HG03280 (cell line): Measurements from ENCODE around the gene TRANK1.

Experiments
- ATAC-seq: cut with Tn5 transposase; IDR thresholded peaks from one replicate; pipeline ENCODE4 v1.9.1; 2021; ENCODE audit warnings: mild to moderate bottlenecking, moderate library complexity; ENCODE audit not compliant: unreplicated experiment

Gene TRANK1

GRCh38 chr3:36813305-36813704, 131.5 kb downstream of the TRANK1 start:
- no peak for ATAC-seq

DNA sequence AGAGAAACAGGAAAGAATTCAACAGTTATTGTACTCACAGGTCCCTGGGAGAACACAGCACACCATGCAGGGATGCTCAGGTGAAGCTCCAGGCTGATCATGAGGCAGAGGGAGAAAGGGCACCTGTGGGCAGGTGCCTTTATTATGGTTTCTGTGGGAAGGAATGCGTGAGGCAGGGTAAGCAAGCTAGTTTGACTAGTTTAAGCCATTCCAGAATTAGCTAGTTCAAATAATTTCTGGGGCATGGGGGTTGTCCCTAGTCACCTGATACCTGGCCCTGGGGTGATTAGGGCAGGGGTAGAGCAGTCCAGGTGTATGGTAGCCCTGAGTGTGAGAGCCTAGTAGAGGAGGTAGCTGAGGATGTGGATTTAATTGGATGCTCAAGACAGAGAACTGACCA, 132.6 kb downstream of the TRANK1 start:
- no peak for ATAC-seq

DNA sequence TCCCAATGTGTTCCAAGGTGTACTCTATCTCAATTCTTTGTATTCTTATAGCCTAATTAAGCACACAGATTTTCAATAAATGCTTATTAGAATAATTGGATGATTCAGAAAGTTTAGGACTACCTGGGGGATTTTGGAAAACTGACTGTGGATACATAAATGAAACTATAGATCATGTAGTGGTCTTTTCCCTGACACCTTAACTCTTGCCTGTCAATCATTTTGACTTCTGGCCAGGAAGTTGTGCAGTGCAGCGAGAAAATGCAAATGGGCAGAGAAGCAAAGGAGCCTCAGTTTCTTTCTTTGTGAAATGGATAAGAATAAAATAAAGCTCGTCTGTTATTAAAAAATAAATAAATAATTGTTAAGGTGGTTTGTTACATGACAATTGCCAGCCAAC, 133.1 kb downstream of the TRANK1 start:
- no peak for ATAC-seq

GRCh38 chr3:36804295-36805055, 140.4 kb downstream of the TRANK1 start:
- ATAC-seq, result no peak

- no peak for ATAC-seq
Measured at GRCh38 chr3:36803091-36803791, 141.6 kb downstream of the TRANK1 start.

GRCh38 chr3:36800533-36801116, 144.2 kb downstream of the TRANK1 start:
- ATAC-seq, result no peak

DNA sequence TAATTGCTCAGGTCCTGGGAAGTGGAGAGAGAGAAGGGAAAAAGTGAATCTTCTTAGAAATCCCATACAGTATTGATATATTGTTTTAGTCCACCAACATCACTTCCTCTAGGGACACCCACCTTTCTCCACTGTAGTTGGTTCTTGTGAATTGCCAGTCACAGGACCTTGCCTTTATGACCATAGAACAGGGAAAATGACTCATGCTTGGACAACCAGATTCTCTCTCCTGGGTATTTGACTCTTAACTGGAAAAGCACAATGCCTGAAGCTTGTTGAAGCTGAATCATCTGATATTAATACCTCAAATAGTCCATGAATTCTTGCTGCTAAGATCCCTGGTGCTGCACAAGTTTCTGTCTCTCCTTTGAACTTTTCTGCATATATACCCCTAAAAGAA, 148.0 kb downstream of the TRANK1 start:
- no peak for ATAC-seq

- ATAC-seq, result no peak
Measured at GRCh38 chr3:36796161-36796560, 148.7 kb downstream of the TRANK1 start.

- no peak for ATAC-seq
Measured at GRCh38 chr3:36795622-36796021, 149.2 kb downstream of the TRANK1 start.

GRCh38 chr3:36792342-36792741, 152.5 kb downstream of the TRANK1 start:
- ATAC-seq, result no peak

- no peak for ATAC-seq
Measured at GRCh38 chr3:36790765-36791164, 154.1 kb downstream of the TRANK1 start.

DNA sequence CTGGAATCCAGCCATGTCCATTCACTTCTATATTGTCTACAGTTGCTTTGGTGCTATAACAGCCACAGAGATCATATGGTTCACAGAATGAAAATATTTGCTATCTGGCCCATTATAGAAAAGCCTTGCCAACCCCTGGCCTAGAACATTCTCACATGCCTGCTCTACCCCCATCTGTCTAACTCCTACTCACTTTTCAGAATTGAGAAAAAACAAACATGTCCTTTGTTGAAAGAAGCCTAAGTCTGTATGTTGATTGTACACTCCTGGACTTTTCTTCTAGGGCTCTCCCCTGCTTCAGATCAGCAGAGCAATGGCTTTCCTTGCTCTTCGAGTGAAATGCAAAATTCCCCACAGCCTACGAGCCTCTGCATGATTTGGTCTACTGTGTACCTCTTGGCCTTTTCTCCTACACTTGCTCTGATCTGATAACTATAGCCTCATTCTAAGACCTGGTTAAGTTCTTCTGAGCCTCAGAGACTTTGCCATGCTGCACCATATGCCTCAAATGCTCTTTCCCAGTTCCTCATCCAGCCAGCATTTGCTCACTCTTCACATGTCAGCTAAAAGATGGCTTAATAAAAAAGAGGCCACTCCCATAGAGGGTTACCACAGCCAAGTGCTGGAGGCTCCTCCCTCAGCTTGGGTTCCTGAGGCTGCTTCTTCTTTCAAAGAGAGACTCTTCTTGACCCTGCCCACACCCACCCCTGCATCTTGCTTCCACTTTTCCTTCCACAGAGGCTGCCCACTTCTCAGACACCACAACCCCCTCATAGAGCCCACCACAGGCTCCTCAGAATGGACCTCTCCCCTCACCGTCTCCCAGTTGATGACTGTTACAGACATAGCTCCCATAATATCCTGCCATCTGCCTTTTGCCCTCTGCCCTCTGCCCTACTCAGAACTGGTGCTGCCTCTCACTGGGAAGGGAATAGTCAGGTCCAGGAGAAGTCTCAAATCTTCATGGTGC, 157.6 kb downstream of the TRANK1 start:
- no peak for ATAC-seq

GRCh38 chr3:36784138-36784635, 160.7 kb downstream of the TRANK1 start:
- no peak for ATAC-seq

GRCh38 chr3:36777424-36778218, 167.2 kb downstream of the TRANK1 start:
- ATAC-seq, result no peak
